ENCODE measurements around the gene POLR2M.

Gene POLR2M

GRCh38 chr15:57686657-57687056 lies 19.9 kb upstream of the POLR2M start:
- CTCF ChIA-PET, result interaction anchor here (0.9 kb wide), 1 partner anchor 9 kb away, joined by 3 read pairs; no protein-coding TSS in a partner anchor
- no peak for DNase-seq (ENCODE audit: extremely low spot score)
- no peak for TF ChIP-seq CTCF (IDR thresholded peaks at IDR 0.05; ENCODE audit: control extremely low read depth, extremely low read depth, low read depth, missing control alignments)
- POLR2A ChIA-PET, result no interaction called here

- ChIA-PET CTCF (no interaction called here), POLR2A (no interaction called here)
- no peak for TF ChIP-seq CTCF (IDR thresholded peaks at IDR 0.05; ENCODE audit: control extremely low read depth, extremely low read depth, low read depth, missing control alignments)
- DNase-seq (ENCODE audit: extremely low spot score), result no peak
Observed at GRCh38 chr15:57690341-57690966, 16.1 kb upstream of the POLR2M start.

GRCh38 chr15:57691082-57691481 lies 15.4 kb upstream of the POLR2M start:
- CTCF ChIA-PET, result no interaction called here
- DNase-seq (ENCODE audit: extremely low spot score), result no peak
- TF ChIP-seq CTCF (IDR thresholded peaks at IDR 0.05; ENCODE audit: control extremely low read depth, extremely low read depth, low read depth, missing control alignments), result no peak
- POLR2A ChIA-PET, result no interaction called here

GRCh38 chr15:57692709-57693108 lies 13.8 kb upstream of the POLR2M start:
- POLR2A ChIA-PET, result no interaction called here
- TF ChIP-seq CTCF (IDR thresholded peaks at IDR 0.05; ENCODE audit: control extremely low read depth, extremely low read depth, low read depth, missing control alignments), result no peak
- DNase-seq (ENCODE audit: extremely low spot score), result no peak
- CTCF ChIA-PET, result no interaction called here

- POLR2A ChIA-PET, result no interaction called here
- TF ChIP-seq CTCF (IDR thresholded peaks at IDR 0.05; ENCODE audit: control extremely low read depth, extremely low read depth, low read depth, missing control alignments), result no peak
- DNase-seq (ENCODE audit: extremely low spot score), result no peak
- CTCF ChIA-PET, result interaction anchor here (1.4 to 1.5 kb wide), 2 partner anchors 11 to 12 kb away, joined by 3 to 7 read pairs; partner anchors contain the start of gene POLR2M
Observed at GRCh38 chr15:57694279-57694678, 12.2 kb upstream of the POLR2M start.

GRCh38 chr15:57696146-57696545 lies 10.4 kb upstream of the POLR2M start:
- no peak for TF ChIP-seq CTCF (IDR thresholded peaks at IDR 0.05; ENCODE audit: control extremely low read depth, extremely low read depth, low read depth, missing control alignments)
- POLR2A ChIA-PET, result no interaction called here
- CTCF ChIA-PET, result interaction anchor here (0.8 to 2.1 kb wide), 7 partner anchors 10 to 36 kb away, joined by 3 to 12 read pairs (median 3); partner anchors contain the start of gene POLR2M
- no peak for DNase-seq (ENCODE audit: extremely low spot score)

Data from GM10248 (cell line).